NCI-H2029 treated with DMSO at 0.1 percent for 48 hours (cell line): ENCODE results near the gene OSBPL5.
"Not testable (repeated sequence)": the region's sequence is repeated elsewhere in the genome, so short reads cannot be mapped to it uniquely, and the experiment has no call there.

ENCODE experiments used
- DNase-seq: peaks from one replicate; lab custom pipeline; 2025; lab: John Stamatoyannopoulos, UW

The OSBPL5 gene

DNA sequence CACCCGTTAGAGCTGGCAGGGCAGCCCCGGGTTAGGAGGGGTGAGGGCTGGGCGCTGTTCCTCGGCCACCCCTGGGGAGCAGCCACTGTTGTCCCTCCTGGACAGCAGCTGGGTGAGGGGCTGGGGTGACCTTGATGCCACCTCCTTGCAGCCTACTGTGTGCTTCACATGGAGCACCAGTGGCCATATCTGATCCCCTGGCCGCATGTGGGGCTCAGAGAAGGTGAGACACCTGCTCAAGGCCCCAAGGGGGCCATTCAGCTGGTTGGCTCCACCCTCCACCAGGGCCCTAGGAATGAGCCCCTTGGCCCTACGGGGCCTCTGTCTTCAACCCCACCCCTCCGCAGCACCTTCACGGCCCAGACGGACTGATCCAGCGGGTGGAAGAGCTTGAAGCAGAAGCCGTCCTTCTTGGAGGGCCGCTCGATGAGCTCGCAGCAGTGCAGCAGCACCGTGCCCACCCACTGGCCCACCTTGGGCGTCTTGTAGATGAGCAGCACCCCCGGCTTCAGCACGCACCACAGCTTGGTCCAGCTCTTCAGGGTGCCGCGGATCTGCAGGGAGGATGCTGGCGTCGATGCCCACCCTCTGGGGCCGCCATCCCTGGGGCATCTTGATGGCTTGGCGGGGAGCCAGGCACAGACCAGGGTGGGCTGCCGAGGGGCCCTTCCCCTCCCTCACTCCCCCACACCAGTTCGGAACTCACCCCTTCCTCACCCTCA, 44.9 kb downstream of the OSBPL5 start:
- DNase-seq = no peak

DNA sequence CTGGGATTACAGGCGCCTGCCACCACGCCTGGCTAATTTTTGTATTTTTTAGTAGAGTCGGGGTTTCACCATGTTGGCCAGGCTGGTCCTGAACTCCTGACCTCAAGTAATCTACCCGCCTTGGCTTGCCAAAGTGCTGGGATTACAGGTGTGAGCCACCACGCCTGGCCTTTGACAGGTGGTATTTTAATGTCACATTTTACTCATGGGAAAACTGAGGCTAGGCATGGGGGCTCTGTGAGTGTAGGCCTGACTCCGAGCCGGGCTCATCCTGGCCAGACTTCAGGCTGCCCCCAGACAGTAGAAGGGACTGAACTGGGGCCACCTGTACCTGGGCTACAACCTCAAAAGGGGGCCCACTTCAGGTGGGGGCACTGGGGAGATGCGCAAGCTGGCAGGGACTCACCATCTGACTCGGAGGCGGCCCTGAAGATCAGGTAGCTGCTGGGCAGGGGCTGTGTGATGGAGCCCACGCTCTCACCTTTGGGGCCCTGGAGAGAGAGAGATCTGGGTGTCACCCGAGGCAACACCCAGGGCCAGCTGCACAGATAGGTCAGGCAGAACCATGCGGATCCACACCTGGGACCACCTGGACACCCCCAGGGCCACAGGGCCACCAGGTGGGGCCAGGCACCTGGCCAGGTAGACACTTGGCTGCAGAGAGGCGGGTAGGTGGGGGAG, 45.8 kb downstream of the OSBPL5 start:
- DNase-seq = no peak

DNA sequence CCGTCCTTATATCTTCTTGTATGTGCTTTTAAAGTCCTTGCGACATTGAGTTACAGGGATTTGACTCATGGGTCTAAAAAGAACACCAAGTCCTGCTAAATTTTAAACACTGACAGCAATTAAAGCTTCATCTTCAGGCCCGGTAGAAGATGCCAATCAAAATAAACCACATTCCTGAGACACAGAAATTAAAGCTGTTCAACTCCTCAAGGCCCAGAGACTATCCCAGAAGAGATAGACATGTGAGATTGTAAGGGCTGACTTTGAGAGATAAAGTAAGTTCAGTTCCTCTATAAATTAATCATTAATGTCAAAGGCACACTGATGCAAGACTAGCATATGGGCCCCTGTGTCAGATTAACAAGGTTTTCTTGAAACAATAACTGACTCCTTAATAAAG, 49.8 kb downstream of the OSBPL5 start:
- DNase-seq = no peak

DNA sequence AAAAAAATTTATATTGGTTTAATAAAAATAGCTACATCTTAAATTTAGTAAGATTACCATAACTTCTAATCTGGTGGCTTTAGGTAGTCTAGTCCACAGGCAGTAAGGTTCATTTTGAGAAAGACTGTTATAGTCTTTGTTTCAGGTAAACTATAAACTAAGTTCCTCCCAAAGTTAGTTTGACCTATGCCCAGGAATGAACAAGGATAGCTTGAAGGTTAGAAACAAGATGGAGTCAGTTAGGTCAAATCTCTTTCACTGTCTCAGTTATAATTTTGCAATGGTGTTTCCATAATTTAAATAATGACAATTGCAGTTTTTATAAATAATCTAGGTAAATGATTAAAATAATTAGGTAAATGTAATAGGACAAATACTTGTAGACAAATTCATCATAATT, 51.4 kb downstream of the OSBPL5 start:
- not testable (repeated sequence) for DNase-seq

DNA sequence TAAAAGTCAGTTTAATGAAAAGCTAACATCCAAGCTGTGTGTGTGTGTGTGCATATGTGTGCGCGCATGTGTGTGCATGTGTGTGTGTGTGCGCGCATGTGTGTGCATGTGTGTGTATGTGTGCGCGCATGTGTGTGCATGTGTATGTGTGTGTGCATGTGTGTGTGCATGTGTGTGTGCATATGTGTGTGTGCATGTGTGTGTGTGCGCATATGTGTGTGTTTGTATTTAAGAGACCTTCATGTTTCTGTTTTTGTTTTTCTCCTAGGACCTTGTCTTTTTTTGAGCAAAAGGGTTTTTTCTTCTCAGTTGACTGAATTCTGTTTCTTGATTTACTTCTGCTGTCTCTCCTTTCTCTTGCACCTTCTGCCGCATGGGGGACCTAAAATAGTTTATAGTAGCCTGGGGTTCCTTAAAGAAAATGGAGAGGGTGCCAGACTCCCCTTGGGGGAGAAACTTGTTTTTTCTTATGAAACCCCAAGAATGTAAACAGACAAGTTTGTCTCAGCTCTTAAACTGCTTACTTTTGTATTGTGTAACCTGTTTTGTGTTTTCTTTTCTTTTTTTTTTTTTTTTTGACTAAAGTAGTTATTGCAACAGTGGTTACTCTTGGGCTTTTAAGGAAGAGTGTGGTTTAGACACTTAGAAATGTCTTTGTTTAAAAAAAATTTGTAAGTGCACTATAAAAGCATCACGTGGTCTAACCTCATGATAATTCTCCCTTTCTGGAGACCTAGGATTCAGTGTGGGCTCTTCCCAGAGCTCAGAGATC, 53.0 kb downstream of the OSBPL5 start:
- DNase-seq = no peak

DNA sequence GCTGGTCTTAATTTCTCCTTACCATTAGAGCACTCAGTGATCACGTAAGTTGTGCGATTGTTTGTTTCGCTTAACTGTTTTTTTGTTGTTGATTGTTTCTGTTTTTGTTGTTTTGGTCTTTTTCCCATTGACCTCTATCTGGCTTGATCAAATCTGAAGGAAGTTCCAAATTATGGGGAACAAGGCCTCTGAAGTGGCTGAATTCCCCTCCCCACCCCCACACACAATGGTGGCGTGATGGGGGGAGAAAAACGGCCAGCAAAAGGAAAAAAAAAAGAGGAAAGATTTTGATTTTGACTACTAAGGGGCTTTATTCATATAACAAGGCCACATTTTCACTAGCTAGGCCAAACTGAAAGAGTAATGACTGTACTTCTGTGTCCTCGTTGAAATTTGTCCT, 53.6 kb downstream of the OSBPL5 start:
- DNase-seq = no peak

DNA sequence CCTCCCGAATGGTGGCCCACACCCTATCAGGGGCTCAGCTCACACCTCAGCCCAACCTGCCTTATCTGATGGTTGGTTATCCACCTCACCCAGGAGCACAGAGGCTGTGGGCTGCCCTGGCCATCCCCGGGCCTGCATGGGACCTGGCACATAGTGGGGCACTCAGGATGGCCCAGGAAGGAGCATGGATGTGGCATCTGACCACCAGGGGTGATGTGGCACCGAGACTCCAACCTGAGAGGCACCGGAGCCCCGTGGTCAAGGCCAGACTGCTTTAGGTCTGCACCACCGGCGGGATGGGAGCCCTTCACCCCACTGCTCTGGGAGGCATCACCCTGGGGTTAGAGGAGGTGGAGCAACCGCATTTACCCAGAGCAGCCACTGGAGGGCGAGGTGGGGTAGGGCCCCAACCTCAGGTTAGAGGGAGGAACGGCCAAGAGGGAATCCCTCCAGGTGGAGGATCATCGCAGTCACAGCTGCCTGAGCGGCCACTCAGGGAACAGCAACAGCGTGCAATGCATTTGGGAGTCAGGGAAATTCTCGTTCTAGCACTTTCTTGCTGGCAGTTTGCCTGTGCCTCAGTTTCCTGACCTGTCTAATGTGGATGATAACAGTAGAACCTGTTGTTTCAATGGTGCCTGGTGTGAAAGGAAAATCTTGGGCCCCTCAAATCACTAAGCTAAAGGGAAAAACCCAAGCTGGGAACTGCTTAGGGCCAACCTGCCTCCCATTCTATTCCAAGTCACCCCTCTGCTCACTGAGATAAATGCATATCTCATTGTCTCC, 55.0 kb downstream of the OSBPL5 start:
- peak; percentile 16 for DNase-seq

DNA sequence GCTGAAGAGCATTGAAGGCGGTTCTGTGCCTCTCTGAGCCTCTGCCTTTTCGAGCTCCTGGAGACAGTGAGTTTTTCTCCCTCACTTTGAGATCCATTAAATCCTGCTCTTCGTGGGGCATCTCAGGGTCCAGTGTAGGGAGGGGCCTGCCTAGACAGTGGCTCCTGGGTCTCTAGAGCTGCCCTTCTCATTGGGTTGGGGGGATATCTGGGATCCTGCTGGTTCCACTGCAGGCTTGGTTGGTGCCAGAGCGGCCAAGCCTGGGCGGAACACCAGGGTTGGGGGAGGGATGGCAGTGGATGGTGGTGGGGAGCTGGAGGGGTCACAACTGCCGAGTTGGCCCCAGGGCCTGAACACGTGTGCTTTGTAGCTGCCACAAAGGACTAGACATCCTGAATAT, 55.7 kb downstream of the OSBPL5 start:
- no peak for DNase-seq

DNA sequence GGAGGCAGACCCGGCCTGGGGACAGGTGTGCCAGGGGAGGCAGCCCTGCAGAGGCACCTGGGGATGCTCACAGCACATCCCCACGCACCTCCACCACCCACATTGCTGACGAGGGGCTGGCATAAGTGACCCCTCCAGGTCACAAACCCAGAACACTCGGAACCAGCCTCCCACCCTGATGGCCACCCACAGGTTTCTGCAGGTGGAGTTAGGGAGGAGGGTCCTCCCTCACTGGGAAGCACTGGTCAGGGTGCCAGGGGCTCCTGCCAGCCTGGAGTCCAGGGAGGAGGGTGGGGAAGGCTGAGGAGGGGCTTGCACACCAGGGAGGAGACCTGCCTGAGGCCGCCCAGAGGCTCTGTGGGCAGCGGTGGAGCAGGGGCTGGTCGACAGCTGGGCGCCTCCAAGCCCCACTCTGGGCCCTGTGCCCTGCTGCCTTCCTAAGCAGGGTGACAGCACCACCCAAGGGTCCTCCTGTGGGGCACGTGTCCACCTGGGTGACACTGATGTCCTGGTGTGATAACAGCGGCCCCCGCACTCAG, 56.9 kb downstream of the OSBPL5 start:
- DNase-seq = no peak

DNA sequence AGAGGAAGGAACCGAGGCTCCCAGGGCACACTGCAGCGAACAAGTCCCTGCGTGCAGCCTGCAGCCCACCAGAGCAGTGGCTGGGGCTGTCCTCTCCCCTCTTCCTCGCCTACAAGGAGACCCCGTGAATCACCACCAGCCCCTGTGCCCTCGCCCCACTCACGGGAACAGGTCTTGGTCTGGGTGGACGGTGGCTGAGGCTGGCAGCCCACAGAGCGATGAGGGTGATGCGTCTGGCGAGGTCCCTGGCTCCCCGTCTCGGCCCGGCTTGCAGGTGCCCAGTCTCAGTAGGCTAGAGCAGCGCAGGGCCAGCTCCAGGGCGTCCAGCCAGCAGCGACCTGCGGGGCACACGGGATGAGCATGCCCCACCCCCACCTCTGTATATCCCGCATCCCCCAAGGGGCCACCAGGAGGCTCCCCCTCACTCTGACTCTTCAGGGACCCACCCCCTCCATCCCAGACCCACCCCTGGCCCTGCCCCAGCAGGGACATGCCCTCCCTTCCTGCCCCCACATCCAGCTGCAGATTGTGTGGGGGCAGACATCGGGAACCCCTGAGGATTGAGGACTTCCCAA, 57.4 kb downstream of the OSBPL5 start:
- no peak for DNase-seq

DNA sequence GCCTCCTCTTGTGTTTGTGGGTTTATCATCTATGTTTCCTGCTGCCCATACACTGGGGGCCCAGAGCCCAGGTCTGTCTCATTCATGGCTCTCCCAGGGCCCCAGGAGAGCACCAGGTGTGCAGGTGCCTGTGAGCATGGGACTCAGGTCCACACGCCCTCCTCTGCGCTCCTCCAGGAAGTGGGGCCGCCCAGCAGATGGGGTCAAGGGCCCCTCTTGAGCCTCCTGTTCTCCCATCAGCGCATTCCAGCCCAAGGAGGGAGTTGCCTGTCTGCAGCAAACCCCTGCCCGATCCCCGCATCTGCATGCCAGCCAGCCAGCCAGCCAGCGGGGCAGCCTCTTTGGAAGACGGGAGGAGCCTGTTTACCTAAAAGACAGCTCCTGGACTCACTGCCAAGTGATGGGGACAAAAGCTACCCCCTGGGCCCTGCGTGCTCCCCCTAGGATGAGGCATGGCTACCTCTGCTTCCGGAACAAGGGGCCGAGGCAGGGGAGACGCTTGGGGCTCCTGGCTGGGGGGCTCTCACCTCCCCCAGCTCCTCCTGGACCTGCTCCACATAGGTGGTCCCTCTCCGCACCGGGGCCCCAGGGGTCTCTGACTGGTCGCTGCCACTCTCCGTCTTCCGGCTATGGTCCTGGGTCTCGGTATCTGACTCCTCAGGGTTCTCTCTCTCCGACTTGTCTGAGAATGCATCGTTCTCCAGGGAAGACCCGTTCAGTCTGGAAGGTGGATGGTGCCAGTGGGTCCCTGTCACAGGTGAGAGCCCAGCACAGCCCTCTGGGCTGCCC, 58.2 kb downstream of the OSBPL5 start:
- no peak for DNase-seq

DNA sequence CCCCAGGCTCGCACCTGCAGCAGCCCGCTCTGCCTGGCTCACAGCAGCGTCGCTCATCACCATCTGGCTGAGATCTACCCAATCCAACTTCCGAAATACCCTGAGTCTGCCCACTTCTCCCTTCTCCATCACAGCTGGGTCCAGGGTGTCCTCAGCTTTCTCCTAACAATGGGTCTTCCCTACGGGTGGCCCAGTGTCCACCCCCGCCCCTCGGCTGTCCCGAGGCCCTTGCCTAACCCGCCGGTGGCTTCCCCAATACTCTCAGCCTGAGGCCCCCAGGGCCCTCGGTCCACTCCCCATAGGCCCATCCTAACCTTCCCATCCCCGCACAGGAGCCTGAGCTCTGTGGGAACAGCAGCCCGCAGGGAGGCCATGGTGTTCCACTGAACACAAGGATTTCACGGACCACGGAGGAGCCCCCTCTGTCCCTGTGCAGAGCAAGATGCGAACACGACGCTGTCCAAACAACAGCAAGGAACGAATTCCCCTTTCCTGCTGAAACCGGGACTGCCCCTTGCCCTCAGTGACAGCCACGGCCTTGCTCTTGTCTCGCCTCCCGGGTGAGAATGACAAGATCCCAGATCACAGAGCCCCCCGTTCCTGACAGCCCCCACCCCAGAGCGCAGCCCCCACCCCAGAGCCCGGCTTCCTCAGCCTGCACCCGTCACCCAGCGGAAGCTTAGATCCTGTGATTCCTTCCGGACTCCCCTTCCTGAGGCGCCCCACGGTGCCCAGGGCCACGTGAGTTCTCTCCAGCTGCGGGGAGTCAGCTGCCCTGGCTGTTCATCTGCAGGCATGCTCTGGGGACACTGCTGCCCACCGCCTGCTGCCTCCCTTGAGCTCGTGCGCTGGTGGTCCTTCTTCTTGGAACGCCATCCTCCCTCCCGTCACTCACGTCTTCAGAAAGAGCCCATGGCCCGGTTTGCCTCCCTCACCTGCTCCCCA, 59.0 kb downstream of the OSBPL5 start:
- no peak for DNase-seq

DNA sequence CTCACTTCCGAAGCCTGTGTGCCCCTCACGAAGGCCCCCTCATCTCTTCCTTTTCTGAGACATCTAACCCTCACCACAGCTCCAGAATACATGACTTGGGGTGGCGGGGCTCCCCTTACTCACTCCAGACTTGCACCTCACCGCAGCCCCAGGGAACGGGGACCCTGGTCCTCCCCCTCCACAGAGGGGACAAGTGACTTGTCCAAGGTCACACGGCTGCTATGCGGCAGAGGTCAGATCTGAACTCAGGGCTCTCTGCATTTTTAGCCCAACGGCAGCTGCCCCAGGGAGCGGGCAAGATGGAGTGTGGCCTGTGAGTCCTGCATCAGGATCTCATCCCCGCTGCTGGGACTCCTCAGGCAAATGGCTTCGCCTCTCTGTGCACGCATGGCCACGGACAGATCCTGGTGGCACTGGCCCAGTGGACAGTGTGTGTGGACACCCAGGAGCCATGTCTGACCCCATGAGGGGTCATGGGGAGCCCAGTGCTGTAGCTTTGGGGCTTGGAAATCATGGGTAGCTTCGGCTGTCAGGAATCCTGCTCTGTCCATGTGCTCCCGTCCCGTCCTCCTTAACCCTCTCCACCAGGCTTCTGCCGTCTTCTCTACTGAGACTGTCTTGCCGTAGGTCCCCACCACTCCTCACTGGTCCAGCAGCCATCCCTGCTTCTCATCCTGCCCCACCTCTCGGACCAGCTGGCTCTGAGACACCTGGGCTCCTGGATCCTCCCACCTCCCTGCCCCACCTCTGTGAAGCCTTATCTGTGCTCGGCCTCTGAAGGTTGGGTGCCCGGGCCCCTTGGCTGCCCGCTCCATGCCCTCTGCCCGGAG, 59.9 kb downstream of the OSBPL5 start:
- DNase-seq = no peak

DNA sequence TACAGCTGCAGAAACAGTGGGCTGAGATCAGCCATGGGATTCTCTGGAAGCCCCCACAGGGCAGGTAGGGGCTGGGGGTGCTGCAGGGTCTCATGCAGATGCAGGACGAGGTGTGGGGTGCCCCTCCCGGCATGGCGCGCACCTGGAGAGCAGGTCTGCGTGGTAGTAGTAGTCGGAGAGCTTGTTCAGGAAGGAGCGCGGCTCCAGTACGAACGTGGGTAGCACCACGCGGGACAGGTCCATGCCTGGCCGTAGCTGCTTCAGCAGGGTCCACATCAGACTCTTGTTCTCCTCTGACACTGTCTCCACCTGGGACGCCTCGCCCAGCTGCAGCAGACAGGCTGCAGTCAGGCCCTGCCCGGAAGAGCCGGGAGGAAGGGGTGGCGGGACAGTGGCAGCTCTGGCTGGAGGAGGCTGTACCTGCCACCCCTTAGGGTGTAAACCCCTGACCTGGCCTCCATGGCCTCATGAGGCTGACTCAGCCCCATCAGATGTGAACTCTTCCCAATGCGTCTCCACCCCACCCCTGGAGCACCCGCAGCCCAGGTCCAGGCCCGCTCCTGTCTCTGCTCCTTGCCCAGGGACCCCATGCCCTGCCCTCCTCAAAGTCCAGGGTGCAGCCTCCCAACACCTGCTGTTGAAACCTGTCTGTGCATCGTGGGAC, 60.9 kb downstream of the OSBPL5 start:
- no peak for DNase-seq

DNA sequence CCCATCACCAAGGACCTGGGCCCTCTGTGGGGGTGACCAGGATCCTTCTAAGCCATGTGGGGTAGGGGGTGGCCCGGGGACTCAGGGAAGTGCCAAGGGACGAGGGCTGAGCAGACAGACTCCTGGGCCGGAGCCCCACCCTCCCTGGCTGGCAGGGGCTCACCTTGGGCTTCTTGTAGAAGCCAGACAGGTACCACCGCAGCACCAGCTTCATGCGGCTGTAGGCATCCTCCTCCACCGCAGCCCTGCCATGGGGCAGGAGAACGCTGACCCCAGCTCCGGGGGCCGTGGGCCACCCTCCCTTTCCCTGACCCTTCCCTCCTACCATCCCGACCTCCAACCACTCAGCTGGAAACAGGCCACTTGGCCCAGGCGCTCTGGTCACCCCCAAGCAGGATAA, 62.0 kb downstream of the OSBPL5 start:
- no peak for DNase-seq

DNA sequence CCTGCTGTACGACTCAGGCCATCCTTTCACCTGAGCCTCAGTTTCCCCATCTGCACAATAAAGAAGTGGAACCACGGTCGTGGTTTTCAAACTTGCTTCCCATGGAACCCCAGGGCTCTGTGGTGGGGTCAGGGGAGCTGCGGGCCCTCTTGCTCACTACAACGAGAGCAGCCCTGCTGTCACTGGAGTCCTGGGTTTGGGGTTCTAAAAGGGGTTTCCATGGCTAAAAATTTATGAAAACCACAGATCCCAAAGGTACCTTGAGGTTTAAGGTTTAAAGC, 62.5 kb downstream of the OSBPL5 start:
- no peak for DNase-seq

DNA sequence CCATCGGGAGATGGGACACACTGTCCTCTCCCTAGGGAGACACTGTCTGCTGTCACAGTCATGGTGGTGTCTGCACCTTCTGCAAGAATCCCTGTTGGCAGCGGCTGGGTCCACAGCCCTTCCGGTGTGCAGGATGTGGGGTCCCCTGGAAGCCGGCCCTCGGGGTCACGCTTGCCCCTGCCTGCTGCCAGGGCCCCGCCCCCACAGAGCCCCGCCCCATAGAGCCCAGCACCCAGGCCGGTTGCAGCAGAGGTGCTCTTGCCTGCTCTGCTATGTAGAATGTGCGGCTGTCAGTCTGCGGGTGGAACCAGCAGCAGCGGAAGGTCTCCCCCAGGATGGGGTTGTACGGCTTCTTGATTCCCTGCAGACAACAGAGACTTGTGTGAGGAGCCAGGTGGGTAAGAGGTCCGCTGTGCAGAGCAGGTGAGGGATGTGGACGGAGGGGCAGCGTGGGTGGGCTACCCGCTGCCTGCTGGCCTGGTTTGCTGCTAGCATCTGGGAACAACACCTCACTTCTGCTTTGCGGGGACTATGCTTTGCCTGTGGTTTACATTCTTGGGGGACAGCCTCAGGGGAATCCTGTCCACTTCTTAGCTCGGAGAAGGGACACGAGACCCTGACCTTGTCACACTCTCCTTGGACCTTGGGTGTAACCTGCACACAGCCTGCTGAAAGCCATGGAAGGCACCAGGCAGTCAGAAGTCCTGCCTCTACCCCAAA, 63.0 kb downstream of the OSBPL5 start:
- DNase-seq = no peak

DNA sequence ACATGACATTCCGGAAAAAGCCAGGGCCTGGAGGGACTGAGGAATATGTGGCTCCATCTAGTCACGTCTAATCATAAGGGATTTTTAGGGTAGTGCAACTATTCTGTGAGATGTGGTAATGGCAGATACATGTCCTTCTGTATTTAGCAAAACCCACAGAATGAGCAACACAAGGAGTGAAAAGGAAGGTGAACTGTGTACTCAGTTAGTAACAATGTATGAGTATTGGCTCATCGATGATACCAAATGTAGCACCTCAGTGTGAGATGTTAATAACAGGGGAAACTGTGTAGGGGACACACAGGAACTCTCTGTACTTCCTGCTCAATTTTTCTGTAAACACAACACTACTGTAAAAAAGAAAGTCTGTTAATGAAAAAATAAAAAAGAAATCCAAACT, 65.9 kb downstream of the OSBPL5 start:
- DNase-seq = no peak
